HG03521 (cell line): ENCODE data around the gene EVX2.

Experiments
- ATAC-seq: cut with Tn5 transposase; IDR thresholded peaks from one replicate; pipeline ENCODE4 v1.9.1; 2021; ENCODE audit warnings: mild to moderate bottlenecking, moderate library complexity; ENCODE audit not compliant: unreplicated experiment

The EVX2 gene

GRCh38 chr2:176084611-176085119 is 903 bp upstream of the EVX2 start:
- no peak for ATAC-seq

DNA sequence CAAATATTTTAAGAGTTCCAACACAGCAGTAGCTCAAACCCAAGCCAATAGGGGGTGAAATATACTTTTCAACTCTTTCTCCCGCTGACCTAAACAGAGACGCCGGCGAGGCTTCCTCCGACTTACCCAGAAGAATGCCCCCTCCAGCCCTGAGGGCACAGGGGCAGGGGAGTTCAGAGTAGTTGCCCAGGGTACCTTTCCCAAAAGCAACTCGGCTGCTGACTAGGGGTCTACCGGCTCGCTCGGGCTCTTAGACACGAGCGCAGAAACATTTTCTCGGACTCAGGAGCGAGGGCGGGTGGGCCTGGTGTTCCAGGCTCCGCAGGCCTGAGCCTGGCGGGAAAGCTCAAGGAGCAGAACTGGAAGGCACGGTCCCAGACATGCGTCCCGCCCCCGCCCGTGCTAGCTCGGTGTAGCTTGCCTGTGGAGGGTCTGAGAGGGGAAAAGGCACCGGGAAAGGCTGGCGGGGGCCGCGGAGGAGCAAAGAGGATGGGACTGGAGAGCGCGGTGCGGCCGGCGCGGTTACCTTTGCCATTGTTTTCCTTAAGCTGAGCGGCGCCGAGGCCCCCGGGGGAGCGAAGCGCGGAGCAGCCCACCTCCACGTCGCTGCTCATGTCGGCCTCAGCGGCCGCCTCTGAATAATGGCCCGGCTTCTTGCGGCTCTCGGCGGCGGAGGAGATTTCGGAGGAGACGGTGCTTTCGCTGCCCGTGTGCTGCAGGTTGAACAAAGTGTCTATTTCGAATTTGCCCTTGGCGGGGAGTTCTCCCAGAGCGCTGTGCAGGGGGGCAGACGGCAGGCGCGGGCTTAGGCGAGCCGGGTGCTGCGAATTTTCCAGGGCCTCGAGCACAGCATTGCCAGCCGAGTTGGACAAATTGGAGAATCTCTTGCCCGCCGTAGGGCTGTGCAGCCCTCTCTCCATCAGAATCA is 674 bp downstream of the EVX2 start:
- ATAC-seq, result no peak

DNA sequence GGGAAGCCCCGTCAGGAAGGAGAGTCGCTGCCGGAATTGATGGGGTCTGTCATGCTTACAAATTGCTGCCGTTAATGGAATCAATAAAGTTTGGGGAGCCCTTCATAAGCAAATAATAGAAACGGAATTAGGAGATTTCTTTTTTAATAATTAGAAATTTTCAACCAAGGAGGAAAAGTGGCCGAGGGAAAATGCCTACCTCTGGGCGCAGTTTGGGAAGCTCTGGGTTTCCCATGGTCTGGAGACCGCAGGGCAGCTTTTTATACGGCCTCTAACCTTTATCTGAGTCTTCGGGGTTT is 1.3 kb downstream of the EVX2 start:
- ATAC-seq, result no peak

GRCh38 chr2:176081837-176082524 is 1.8 kb downstream of the EVX2 start:
- no peak for ATAC-seq

- ATAC-seq, result no peak
Observed at GRCh38 chr2:176081376-176081836, 2.4 kb downstream of the EVX2 start.

DNA sequence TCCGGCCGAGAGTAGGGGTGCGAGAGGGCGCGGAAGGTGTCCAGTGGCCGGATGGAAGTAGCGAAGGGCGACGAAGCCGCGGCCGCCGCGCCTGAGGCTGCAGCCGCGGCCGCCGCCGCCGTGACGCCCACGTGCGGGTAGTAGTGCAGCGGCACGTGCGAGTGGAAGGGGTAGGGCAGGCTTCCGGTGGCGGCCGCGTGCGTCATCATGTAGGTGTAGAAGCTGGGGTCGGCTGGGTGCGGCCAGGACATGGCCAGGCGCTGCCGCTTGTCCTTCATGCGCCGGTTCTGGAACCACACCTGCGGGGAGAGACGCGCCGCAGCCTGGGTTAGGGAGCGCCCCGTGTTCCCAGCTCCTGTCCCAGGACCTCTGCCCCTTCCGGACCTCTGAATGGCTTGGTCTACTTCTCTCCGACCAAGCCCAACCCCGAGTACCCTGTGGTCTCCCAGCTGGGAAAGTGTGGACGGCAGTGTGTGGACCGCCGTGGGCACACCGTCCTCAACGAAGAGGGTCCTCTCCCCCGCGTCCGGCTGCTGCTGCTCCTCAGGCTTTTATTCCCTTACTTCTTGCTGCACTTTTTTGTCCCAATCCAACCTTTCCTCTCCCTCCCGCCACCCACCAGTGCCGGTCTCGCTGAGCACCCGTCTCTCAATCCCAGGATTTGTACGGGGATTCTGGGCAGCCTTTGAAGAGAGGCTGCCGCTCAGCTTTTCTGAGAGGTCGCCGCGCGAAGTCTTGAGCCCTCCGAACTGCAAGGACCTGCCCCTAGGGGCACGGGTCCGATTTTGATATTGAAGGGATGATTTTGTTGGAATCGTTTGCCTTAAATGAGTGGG is 3.0 kb downstream of the EVX2 start:
- no peak for ATAC-seq

DNA sequence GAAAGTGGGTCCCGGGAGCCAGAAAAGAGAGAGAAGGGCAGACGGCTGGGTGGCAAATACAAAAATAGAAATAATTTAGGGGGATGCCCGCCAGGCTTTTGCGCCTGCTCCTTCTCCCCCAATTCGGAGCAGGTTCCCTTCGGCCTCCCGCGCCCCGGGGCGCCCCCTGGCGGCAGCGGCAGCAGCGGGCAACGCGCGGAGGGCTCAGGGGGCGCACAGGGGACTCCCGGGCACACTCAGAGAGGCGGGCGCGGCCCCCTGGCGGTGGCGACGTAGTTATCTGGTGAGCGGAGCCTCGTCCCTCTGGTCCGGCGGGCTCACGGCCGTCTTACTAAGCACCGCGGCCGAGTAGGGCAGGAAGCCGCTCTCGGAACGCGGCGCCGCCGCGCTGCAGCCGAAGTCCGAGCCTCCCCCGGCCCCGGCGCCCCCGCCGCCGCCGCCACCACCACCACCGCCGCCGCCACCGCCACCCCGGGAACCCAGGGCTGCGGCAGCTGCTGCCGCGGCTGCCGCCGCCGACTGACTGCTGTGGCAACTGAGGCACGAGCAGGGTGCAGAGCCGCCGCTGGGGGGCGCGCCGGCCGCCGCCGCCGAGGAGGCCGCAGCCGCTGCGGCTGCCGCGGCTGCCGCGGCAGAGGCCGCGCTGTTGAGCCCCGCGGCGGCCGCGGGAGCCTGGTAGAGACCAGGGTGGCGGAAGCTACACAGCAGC is 3.8 kb downstream of the EVX2 start:
- ATAC-seq, result no peak

- ATAC-seq, result no peak
Observed at GRCh38 chr2:176079285-176079830, 4.4 kb downstream of the EVX2 start.

- no peak for ATAC-seq
Observed at GRCh38 chr2:176078541-176079284, 5.0 kb downstream of the EVX2 start.

DNA sequence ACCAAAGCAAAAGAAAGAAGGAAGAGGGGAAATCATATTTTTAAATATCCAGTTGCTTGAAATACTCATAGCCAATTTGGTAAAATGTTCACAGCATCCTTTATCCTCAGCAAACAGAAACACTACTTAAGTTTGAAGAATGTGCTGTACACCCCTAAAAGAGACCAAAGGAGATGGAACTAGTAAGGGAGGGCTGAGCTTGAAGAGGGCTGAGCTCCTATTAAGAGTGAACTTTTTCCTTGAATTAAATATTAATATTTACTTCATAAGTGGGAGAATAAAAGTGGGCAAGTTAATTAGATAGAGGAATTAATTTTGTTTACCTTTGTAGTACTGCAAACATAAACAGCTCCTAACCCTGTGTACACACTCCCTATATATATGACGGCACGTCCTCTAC is 7.0 kb downstream of the EVX2 start:
- no peak for ATAC-seq

GRCh38 chr2:176076063-176076462 is 7.7 kb downstream of the EVX2 start:
- no peak for ATAC-seq

GRCh38 chr2:176075481-176075880 is 8.3 kb downstream of the EVX2 start:
- no peak for ATAC-seq

GRCh38 chr2:176074919-176075425 is 8.8 kb downstream of the EVX2 start:
- ATAC-seq, result no peak

GRCh38 chr2:176072951-176073904 is 10.5 kb downstream of the EVX2 start:
- no peak for ATAC-seq

DNA sequence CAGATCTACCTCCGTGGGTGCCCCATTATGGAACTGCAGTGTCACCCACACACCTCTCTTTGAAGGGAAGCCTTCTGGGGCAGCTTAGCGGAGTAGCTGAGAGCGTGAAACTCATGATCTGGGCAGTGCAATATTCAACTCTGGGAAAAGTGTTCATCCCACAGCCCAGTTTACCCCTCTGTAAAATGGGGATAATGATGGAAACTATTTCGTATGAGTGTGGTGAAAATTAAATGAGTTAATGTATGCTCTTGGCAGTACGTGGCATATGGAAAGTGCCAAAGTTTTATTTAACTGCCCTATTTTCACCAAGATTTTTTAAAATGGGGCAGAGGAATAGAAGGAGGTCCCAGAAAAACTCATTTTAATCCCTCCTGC is 11.5 kb downstream of the EVX2 start:
- no peak for ATAC-seq

DNA sequence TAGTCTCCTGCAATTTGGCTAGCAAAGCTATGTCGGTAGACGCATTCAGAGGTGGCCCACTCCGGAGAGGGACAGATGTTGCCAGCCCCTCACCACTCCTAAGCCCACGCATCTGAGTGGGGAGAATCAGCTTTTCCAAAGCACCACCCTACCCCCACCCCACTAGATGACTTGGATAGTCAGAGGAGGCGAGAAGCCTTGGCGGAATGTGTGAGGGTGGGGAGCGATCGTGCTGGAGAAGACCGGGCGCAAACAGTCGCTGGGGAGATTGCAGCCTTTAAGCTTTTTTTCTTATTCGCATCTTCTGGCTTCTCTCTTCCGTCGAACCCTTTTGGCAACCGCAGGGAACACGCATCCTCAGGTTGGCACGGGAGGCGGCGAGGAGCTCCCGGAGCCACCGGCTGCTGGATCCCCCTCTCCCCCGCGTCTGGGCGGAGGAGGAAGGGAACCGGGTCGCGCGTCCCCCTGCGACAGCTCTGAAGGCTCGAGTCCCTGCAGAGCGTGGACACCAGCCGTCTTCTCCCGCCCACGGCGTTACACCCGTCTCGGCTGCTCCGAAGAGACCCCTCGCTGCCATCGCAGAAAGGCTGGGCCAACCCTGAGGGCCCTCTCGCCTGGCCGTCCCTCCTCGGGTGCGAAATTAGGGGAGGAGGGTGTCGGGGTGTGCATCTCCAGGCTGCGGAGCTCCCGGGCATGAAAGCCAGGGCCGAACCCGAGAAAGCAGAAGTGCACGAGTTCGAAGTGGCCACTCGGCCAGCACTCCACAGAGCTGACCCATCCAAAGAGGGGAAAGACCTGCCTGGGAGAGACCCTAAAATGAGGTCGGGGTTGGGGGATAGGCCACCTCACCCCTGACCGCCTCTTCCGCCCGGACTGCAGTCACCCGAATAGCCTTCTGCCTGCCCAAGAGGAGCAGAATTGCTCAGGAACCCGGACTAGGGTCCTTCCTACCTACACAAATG is 12.2 kb downstream of the EVX2 start:
- no peak for ATAC-seq

DNA sequence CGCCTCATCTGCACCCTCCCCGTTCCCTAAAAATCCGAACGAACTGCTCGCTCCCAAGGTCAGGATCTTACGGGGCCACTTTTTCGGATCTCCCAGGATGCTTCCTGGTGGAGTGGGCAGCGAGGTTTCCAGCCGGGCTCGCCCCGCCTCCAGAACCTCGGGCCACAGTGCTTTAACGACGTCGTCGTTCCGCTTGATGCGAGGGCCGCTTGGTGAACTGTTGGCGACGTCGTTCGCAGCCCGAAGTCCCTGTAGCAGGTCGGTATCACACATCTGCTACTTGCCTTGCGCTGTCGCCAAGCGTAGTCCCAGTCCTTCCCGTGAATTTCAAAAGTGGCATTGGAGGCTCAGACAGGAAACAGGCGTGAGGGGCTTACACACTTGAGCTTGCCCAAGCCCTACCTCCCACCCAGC is 15.3 kb downstream of the EVX2 start:
- no peak for ATAC-seq
